ENCODE data around the gene IHH.

Gene IHH

GRCh38 chr2:219060821-219061791 is at the start of gene IHH:
IHH (minus strand) TSS chr2:219060921; CDS start chr2:219060467, 454 bp downstream.
- DNase-seq (ENCODE audit: low read depth), result no peak

- peak; percentile 6 for DNase-seq (ENCODE audit: low read depth)
Observed at GRCh38 chr2:219109471-219109870, 48.8 kb upstream of the IHH start.

- DNase-seq (ENCODE audit: low read depth), result no peak
Observed at GRCh38 chr2:219107758-219108157, 47.0 kb upstream of the IHH start.

GRCh38 chr2:219106251-219106650 is 45.5 kb upstream of the IHH start:
- no peak for DNase-seq (ENCODE audit: low read depth)

- no peak for DNase-seq (ENCODE audit: low read depth)
Observed at GRCh38 chr2:219104107-219105035, 43.6 kb upstream of the IHH start.

- no peak for DNase-seq (ENCODE audit: low read depth)
Observed at GRCh38 chr2:219099329-219099728, 38.6 kb upstream of the IHH start.

GRCh38 chr2:219095406-219095935 is 34.8 kb upstream of the IHH start:
- DNase-seq (ENCODE audit: low read depth), result no peak

- DNase-seq (ENCODE audit: low read depth), result no peak
Observed at GRCh38 chr2:219094171-219094570, 33.5 kb upstream of the IHH start.

GRCh38 chr2:219090436-219091299 is 29.9 kb upstream of the IHH start:
- no peak for DNase-seq (ENCODE audit: low read depth)

- no peak for DNase-seq (ENCODE audit: low read depth)
Observed at GRCh38 chr2:219089330-219089729, 28.6 kb upstream of the IHH start.

GRCh38 chr2:219087848-219088247 is 27.1 kb upstream of the IHH start:
- DNase-seq (ENCODE audit: low read depth), result no peak

GRCh38 chr2:219087361-219087760 is 26.6 kb upstream of the IHH start:
- no peak for DNase-seq (ENCODE audit: low read depth)

- DNase-seq (ENCODE audit: low read depth), result no peak
Observed at GRCh38 chr2:219086196-219086595, 25.5 kb upstream of the IHH start.

GRCh38 chr2:219084791-219085190 is 24.1 kb upstream of the IHH start:
- no peak for DNase-seq (ENCODE audit: low read depth)

- no peak for DNase-seq (ENCODE audit: low read depth)
Observed at GRCh38 chr2:219082332-219082958, 21.7 kb upstream of the IHH start.

- DNase-seq (ENCODE audit: low read depth), result no peak
Observed at GRCh38 chr2:219081701-219082331, 21.1 kb upstream of the IHH start.

- no peak for DNase-seq (ENCODE audit: low read depth)
Observed at GRCh38 chr2:219081096-219081495, 20.4 kb upstream of the IHH start.

GRCh38 chr2:219079417-219079816 is 18.7 kb upstream of the IHH start:
- DNase-seq (ENCODE audit: low read depth), result no peak

GRCh38 chr2:219078951-219079350 is 18.2 kb upstream of the IHH start:
- DNase-seq (ENCODE audit: low read depth), result no peak

GRCh38 chr2:219078126-219078525 is 17.4 kb upstream of the IHH start:
- DNase-seq (ENCODE audit: low read depth), result no peak

Data from activated gamma-delta T cell treated with anti-CD3 and anti-CD28 coated beads, Interleukin-2, amount 50 U/mL, for 16 hours (primary cell).